GM12878 (cell line): Measurements from ENCODE around the gene UBR3. TPM values are rescaled to one million over a fixed set of nuclear protein-coding genes. Genes with fewer than 3 reads are reported as not detected.

Experiments
- ATAC-seq: fragments of 200-7000 bp; cut with Tn5 transposase; 3 replicates; pipeline ENCODE4 v1.9.1; 2020; ENCODE audit warnings: mild to moderate bottlenecking, moderate library complexity
- BruUV-seq: library from RNA; stranded (reverse); fragments of 400-500 nt; replicated peaks from 2 replicates; lab custom pipeline; 2021; lab: Mats Ljungman, UMichigan
- CTCF ChIA-PET: fragments of 300-600 bp; sonication (Branson Sonifier 250); formaldehyde crosslinking; extraction: SDS; loops from one replicate; lab custom pipeline; 2021; ENCODE audit warnings: inconsistent platforms; lab: Yijun Ruan, JAX
- POLR2A ChIA-PET: fragments of 350-600 bp; formaldehyde crosslinking; extraction: SDS; loops from one replicate; lab custom pipeline; 2021; ENCODE audit warnings: inconsistent platforms; lab: Charles Lee
- RAD21 ChIA-PET: fragments of 300-600 bp; sonication (Branson Sonifier 250); formaldehyde crosslinking; loops from one replicate; lab custom pipeline; 2023; ENCODE audit warnings: antibody characterized with exemption; ENCODE audit not compliant: unreplicated experiment; lab: Charles Lee
- SMC1A ChIA-PET: fragments of 300-600 bp; sonication (Branson Sonifier 250); formaldehyde crosslinking; loops from one replicate; lab custom pipeline; 2023; ENCODE audit not compliant: unreplicated experiment, uncharacterized antibody; lab: Charles Lee
- DNase-seq: peaks from one replicate; pipeline ENCODE4 v3.0.0-alpha.2; 2011; ENCODE audit warnings: low read depth, low spot score
- FAIRE-seq: peaks from 3 replicates; lab custom pipeline; 2011; peaks lifted over from hg19 to GRCh38; lab: Jason Lieb, UNC
- H2AFZ ChIP-seq: 2 replicates; pipeline ENCODE4 v1.6.0; 2011; ENCODE audit warnings: low read depth, low read length, control low read depth; ENCODE audit not compliant: control insufficient read depth
- H3K27ac ChIP-seq: 2 replicates; pipeline ENCODE4 v1.5.1; 2011; ENCODE audit warnings: control low read depth; ENCODE audit not compliant: control insufficient read depth, insufficient read depth
- H3K27me3 ChIP-seq, 2 experiments: replicated peaks in 1 of 2; 2 replicates each; pipeline versions ENCODE4 v1.6.0 to v1.6.1; 2011; ENCODE audit warnings: low read length in 1 of 2; ENCODE audit not compliant: control insufficient read depth in 2 of 2, insufficient read depth in 2 of 2
- H3K36me3 ChIP-seq, 2 experiments: 2 replicates each; pipeline ENCODE4 v1.5.1; 2011; ENCODE audit warnings: low read length in 1 of 2; ENCODE audit not compliant: control insufficient read depth in 2 of 2, insufficient read depth in 2 of 2
- H3K4me1 ChIP-seq: 2 replicates; pipeline ENCODE4 v1.6.1; 2011; ENCODE audit warnings: mild to moderate bottlenecking, low read length, moderate library complexity, mixed read lengths; ENCODE audit not compliant: control insufficient read depth, insufficient read depth
- H3K4me2 ChIP-seq: 2 replicates; pipeline ENCODE4 v1.6.0; 2011; ENCODE audit warnings: control low read depth; ENCODE audit not compliant: control insufficient read depth, insufficient read depth
- H3K4me3 ChIP-seq: fragments of 200-600 bp; sonication (generic); 2 replicates; pipeline ENCODE4 v1.5.1; 2016
- H3K79me2 ChIP-seq: 2 replicates; pipeline ENCODE4 v1.6.0; 2011; ENCODE audit warnings: low read length; ENCODE audit not compliant: control insufficient read depth, insufficient read depth
- H3K9ac ChIP-seq: 2 replicates; pipeline ENCODE4 v1.8.0; 2011; ENCODE audit warnings: low read length, control low read depth, mixed read lengths; ENCODE audit not compliant: control insufficient read depth, insufficient read depth
- H3K9me3 ChIP-seq: replicated peaks from 3 replicates; pipeline ENCODE4 v1.5.1; 2011; ENCODE audit warnings: mild to moderate bottlenecking, low read length; ENCODE audit not compliant: control insufficient read depth, insufficient read depth
- H4K20me1 ChIP-seq: 2 replicates; pipeline ENCODE4 v1.6.0; 2011; ENCODE audit not compliant: control insufficient read depth, insufficient read depth
- EP300 ChIP-seq, 2 experiments: fragments of 150-350 bp in 1 of 2; IDR thresholded peaks; 2 replicates each; pipeline ENCODE4 v1.6.1; 2011 to 2012; ENCODE audit warnings: low read depth in 2 of 2, low read length in 2 of 2, borderline replicate concordance in 1 of 2, improper control_type of control experiment in 1 of 2, inconsistent platforms in 1 of 2; ENCODE audit not compliant: control insufficient read depth in 1 of 2
- HCFC1 ChIP-seq: fragments of 150-350 bp; IDR thresholded peaks from 2 replicates; pipeline ENCODE4 v1.6.1; 2014; ENCODE audit warnings: low read length
- JUNB ChIP-seq: IDR thresholded peaks from 2 replicates; pipeline ENCODE4 v1.6.1; 2016; ENCODE audit warnings: antibody characterized with exemption, mild to moderate bottlenecking
- MYB ChIP-seq: fragments of 150-350 bp; IDR thresholded peaks from 2 replicates; pipeline ENCODE4 v1.6.1; 2014; ENCODE audit warnings: mild to moderate bottlenecking, low read depth, low read length, borderline replicate concordance
- RCOR1 ChIP-seq: conservative IDR thresholded peaks from 2 replicates; pipeline ENCODE4 v1.6.1; 2012; ENCODE audit warnings: low read depth, low read length, improper control_type of control experiment
- SIN3A ChIP-seq: IDR thresholded peaks from 2 replicates; pipeline ENCODE4 v1.6.1; 2012; ENCODE audit warnings: low read depth, low read length, improper control_type of control experiment
- ZNF384 ChIP-seq: IDR thresholded peaks from 2 replicates; pipeline ENCODE4 v1.6.1; 2012; ENCODE audit warnings: low read depth, mild to moderate bottlenecking, low read length, improper control_type of control experiment, borderline replicate concordance
- WGBS: methylation state at CpG from one replicate; pipeline ENCODE4 v1.1.6; 2016; ENCODE audit warnings: low lambda C conversion rate; ENCODE audit not compliant: insufficient replicate concordance, insufficient coverage; ENCODE audit errors: missing lambda C conversion rate; 5-methylcytosine and 5-hydroxymethylcytosine counted together
- in situ Hi-C: fragments of 300-500 bp; cut with MboI; formaldehyde crosslinking; loops from 9 replicates; pipeline ENCODE4 v1.14.3; 2018; ENCODE audit warnings: mixed read lengths
- intact Hi-C: fragments of 100-400 bp; cut with micrococcal nuclease; formaldehyde crosslinking; loops from one replicate; pipeline ENCODE4 v1.14.2; 2022; ENCODE audit not compliant: unreplicated experiment
- polyA plus RNA-seq, 11 experiments: library from polyadenylated mRNA; depleted of rRNA in 4 of 11; unstranded in 6 of 11; stranded (reverse) in 5 of 11; fragments of >200 nt; fragmentation: Nextera tagmentation in 4 of 11; fragmentation: Illumina TruSeq in 1 of 11; extraction: Ambion mirVana in 4 of 11; extraction: Trizol in 1 of 11; gene quantifications; 1 replicate in 1 of 11; 2 replicates in 10 of 11; pipeline versions ENCODE4 v1.2.1 to v1.2.3, GENCODE V29; 2011 to 2016; ENCODE audit warnings: inconsistent platforms in 2 of 11, missing spikeins in 2 of 11, low read depth in 1 of 11
- total RNA-seq, 4 experiments: library from RNA; depleted of rRNA in 3 of 4; stranded (reverse); fragments of >200 nt in 3 of 4; fragmentation: Illumina TruSeq in 1 of 4; extraction: Trizol in 1 of 4; gene quantifications; 2 replicates each; pipeline versions ENCODE4 v1.2.1 to v1.2.3, GENCODE V29; 2013 to 2021
- TF ChIP-seq, protein P1 (sequence below): fragments of 450-650 bp; formaldehyde crosslinking; IDR thresholded peaks from 2 replicates; pipeline ENCODE4 v1.5.0; 2022; ENCODE audit warnings: mild to moderate bottlenecking, missing genetic modification characterization
- TF ChIP-seq, protein P2 (sequence below): fragments of 450-650 bp; IDR thresholded peaks from 2 replicates; pipeline ENCODE4 v1.6.1; 2016; ENCODE audit warnings: mild to moderate bottlenecking
- TF ChIP-seq, protein P3 (sequence below): fragments of 450-650 bp; conservative IDR thresholded peaks from 2 replicates; pipeline ENCODE4 v1.6.1; 2017; ENCODE audit warnings: mild to moderate bottlenecking, moderate library complexity
- TF ChIP-seq, protein P4 (sequence below): IDR thresholded peaks from 2 replicates; pipeline ENCODE4 v1.6.1; 2012; ENCODE audit warnings: improper control_type of control experiment, low read depth, low read length; ENCODE audit not compliant: insufficient replicate concordance

UBR3 gene
- total and polyA plus RNA-seq, 10 of the 15 experiments (the other 5 are each of a cell fraction or from before 2014, with no cell fraction given) = 3.8 to 22.9 (median 11.2) TPM

DNA sequence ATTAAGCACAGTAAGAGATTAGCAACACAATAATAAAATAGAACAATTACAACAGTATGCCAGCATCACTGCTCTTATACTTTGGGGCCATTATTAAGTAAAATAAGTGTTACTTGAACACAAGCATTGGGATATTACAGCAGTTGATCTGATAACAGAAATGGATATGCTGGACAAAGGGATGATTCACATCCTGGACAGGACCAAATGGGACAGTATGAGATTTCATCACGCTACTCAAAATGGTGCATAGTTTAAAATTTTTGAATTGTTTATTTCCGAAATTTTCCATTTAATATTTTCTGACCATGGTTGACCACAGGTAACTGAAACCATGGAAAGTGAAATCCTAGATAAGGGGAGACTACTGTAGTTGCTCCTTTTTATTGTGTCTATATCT, 138.2 kb downstream of the UBR3 start:
- Histone ChIP-seq H3K9ac (no peak overlapping the region), H3K4me2 (no peak overlapping the region), H2AFZ (no peak overlapping the region), H3K79me2 (no peaks in the 10 kb centered on the region), H3K9me3 (no peaks in the 10 kb centered on the region), H3K27ac (no peak overlapping the region), H3K4me3 (no peak overlapping the region), H3K27me3 (no peaks in the 10 kb centered on the region), H3K4me1 (no peaks in the 10 kb centered on the region), H3K36me3 (no peaks in the 10 kb centered on the region), H4K20me1 (no peaks in the 10 kb centered on the region)
- SMC1A ChIA-PET = no interaction called here
- POLR2A ChIA-PET = no interaction called here
- BruUV-seq = no TSS peak
- no peak for ATAC-seq
- DNase-seq = no peak
- in situ Hi-C loops (no loop called here), intact Hi-C loops (no loop called here)
- TF ChIP-seq, protein P1, sequence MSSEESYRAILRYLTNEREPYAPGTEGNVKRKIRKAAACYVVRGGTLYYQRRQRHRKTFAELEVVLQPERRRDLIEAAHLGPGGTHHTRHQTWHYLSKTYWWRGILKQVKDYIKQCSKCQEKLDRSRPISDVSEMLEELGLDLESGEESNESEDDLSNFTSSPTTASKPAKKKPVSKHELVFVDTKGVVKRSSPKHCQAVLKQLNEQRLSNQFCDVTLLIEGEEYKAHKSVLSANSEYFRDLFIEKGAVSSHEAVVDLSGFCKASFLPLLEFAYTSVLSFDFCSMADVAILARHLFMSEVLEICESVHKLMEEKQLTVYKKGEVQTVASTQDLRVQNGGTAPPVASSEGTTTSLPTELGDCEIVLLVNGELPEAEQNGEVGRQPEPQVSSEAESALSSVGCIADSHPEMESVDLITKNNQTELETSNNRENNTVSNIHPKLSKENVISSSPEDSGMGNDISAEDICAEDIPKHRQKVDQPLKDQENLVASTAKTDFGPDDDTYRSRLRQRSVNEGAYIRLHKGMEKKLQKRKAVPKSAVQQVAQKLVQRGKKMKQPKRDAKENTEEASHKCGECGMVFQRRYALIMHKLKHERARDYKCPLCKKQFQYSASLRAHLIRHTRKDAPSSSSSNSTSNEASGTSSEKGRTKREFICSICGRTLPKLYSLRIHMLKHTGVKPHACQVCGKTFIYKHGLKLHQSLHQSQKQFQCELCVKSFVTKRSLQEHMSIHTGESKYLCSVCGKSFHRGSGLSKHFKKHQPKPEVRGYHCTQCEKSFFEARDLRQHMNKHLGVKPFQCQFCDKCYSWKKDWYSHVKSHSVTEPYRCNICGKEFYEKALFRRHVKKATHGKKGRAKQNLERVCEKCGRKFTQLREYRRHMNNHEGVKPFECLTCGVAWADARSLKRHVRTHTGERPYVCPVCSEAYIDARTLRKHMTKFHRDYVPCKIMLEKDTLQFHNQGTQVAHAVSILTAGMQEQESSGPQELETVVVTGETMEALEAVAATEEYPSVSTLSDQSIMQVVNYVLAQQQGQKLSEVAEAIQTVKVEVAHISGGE (CRISPR knock-in tag) = no peak
- no peak for TF ChIP-seq RCOR1
- no peak for TF ChIP-seq HCFC1
- no peak for TF ChIP-seq ZNF384
- no peak for TF ChIP-seq EP300 (IDR thresholded peaks at IDR 0.05; ENCODE audit: borderline replicate concordance in 1 of 2, control insufficient read depth in 1 of 2, low read depth in 2 of 2, low read length in 2 of 2)
- TF ChIP-seq MYB = no peak
- no peak for TF ChIP-seq JUNB
- no peak for TF ChIP-seq SIN3A
- TF ChIP-seq, protein P2, sequence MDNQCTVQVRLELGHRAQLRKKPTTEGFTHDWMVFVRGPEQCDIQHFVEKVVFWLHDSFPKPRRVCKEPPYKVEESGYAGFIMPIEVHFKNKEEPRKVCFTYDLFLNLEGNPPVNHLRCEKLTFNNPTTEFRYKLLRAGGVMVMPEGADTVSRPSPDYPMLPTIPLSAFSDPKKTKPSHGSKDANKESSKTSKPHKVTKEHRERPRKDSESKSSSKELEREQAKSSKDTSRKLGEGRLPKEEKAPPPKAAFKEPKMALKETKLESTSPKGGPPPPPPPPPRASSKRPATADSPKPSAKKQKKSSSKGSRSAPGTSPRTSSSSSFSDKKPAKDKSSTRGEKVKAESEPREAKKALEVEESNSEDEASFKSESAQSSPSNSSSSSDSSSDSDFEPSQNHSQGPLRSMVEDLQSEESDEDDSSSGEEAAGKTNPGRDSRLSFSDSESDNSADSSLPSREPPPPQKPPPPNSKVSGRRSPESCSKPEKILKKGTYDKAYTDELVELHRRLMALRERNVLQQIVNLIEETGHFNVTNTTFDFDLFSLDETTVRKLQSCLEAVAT = no peak
- TF ChIP-seq, protein P3, sequence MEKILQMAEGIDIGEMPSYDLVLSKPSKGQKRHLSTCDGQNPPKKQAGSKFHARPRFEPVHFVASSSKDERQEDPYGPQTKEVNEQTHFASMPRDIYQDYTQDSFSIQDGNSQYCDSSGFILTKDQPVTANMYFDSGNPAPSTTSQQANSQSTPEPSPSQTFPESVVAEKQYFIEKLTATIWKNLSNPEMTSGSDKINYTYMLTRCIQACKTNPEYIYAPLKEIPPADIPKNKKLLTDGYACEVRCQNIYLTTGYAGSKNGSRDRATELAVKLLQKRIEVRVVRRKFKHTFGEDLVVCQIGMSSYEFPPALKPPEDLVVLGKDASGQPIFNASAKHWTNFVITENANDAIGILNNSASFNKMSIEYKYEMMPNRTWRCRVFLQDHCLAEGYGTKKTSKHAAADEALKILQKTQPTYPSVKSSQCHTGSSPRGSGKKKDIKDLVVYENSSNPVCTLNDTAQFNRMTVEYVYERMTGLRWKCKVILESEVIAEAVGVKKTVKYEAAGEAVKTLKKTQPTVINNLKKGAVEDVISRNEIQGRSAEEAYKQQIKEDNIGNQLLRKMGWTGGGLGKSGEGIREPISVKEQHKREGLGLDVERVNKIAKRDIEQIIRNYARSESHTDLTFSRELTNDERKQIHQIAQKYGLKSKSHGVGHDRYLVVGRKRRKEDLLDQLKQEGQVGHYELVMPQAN = no peak
- TF ChIP-seq, protein P4, sequence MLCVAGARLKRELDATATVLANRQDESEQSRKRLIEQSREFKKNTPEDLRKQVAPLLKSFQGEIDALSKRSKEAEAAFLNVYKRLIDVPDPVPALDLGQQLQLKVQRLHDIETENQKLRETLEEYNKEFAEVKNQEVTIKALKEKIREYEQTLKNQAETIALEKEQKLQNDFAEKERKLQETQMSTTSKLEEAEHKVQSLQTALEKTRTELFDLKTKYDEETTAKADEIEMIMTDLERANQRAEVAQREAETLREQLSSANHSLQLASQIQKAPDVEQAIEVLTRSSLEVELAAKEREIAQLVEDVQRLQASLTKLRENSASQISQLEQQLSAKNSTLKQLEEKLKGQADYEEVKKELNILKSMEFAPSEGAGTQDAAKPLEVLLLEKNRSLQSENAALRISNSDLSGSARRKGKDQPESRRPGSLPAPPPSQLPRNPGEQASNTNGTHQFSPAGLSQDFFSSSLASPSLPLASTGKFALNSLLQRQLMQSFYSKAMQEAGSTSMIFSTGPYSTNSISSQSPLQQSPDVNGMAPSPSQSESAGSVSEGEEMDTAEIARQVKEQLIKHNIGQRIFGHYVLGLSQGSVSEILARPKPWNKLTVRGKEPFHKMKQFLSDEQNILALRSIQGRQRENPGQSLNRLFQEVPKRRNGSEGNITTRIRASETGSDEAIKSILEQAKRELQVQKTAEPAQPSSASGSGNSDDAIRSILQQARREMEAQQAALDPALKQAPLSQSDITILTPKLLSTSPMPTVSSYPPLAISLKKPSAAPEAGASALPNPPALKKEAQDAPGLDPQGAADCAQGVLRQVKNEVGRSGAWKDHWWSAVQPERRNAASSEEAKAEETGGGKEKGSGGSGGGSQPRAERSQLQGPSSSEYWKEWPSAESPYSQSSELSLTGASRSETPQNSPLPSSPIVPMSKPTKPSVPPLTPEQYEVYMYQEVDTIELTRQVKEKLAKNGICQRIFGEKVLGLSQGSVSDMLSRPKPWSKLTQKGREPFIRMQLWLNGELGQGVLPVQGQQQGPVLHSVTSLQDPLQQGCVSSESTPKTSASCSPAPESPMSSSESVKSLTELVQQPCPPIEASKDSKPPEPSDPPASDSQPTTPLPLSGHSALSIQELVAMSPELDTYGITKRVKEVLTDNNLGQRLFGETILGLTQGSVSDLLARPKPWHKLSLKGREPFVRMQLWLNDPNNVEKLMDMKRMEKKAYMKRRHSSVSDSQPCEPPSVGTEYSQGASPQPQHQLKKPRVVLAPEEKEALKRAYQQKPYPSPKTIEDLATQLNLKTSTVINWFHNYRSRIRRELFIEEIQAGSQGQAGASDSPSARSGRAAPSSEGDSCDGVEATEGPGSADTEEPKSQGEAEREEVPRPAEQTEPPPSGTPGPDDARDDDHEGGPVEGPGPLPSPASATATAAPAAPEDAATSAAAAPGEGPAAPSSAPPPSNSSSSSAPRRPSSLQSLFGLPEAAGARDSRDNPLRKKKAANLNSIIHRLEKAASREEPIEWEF = no peak
- CTCF ChIA-PET = no interaction called here
- FAIRE-seq = no peak
- WGBS = 100% methylated on average over 2 of the region's 2 CpGs
- RAD21 ChIA-PET = no interaction called here
